GM12891 (cell line): ENCODE measurements around the gene MAMDC2.

Source experiments
- POLR2A ChIP-seq: IDR thresholded peaks from 2 replicates; pipeline ENCODE4 v1.6.1; 2011; ENCODE audit warnings: low read depth, low read length, control low read depth
- POLR2AphosphoS5 ChIP-seq: IDR thresholded peaks from 2 replicates; pipeline ENCODE4 v1.6.1; 2011; ENCODE audit warnings: low read depth, low read length, control low read depth
- TAF1 ChIP-seq: IDR thresholded peaks from 2 replicates; pipeline ENCODE4 v1.6.1; 2011; ENCODE audit warnings: low read depth, low read length, control low read depth

DNA sequence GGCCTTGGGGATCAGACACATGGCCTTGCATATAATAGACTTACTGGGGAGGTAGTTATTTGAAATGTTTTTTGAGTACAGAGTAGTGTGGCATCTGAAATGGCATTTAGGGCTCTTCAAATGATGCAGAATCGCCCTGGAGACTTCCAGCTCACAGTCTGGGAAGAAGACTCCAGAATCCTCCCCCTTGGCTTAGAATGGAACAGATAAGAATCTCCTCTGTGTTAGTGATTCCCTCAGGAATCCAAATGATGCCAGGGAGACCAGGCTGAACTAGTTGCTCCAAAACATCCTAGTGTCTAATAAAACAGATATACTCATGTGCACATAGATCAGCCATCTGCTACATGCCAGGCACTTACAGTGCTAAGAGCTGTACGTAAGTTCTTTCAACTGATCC is 176.6 kb downstream of the MAMDC2 start:
- TF ChIP-seq POLR2AphosphoS5 (no peak), TAF1 (no peak), POLR2A (no peak)
